ENCODE results near the gene ADARB1. TPM values are rescaled to one million over a fixed set of nuclear protein-coding genes. Genes with fewer than 3 reads are reported as not detected.
A peak's percentile ranks its signal among the peaks of the same experiment; 100 is the strongest.

Gene ADARB1
- total RNA-seq, 1 donor from 2014 or later = 5.1 TPM

- no peak overlapping the region for H3K4me3 Mint-ChIP-seq
- Histone ChIP-seq H3K27ac (peak overlapping the region; percentile 41), H2AFZ (replicated peaks) (no peak overlapping the region), H3K9me3 (ENCODE audit: low read depth) (no peaks in the 10 kb centered on the region), H3K36me3 (no peaks in the 10 kb centered on the region), H3K4me3 (no peak overlapping the region), H4K20me1 (ENCODE audit: low read depth) (no peaks in the 10 kb centered on the region), H3K4me2 (no peak overlapping the region), H3K79me2 (ENCODE audit: low read depth) (no peaks in the 10 kb centered on the region), H3F3A (ENCODE audit: low read depth) (peaks cover 4% of the 10 kb centered on the region), H3K4me1 (peaks cover 17% of the 10 kb centered on the region), H3K9ac (no peak overlapping the region), H3K27me3 (no peaks in the 10 kb centered on the region)
- TF ChIP-seq CTCF (IDR thresholded peaks at IDR 0.05) (no peak), EZH2 (IDR thresholded peaks at IDR 0.05) (no peak), EZH2phosphoT487 (IDR thresholded peaks at IDR 0.05) (no peak)
- peak; percentile 18 for DNase-seq (ENCODE audit: low spot score)
- H3K36me3 Mint-ChIP-seq = no peaks in the 10 kb centered on the region
- H3K9me3 Mint-ChIP-seq = no peaks in the 10 kb centered on the region
- peaks cover 31% of the 10 kb centered on the region for H3K4me1 Mint-ChIP-seq
- H3K27ac Mint-ChIP-seq = peak overlapping the region; percentile 72
- peaks cover 2% of the 10 kb centered on the region for H3K27me3 Mint-ChIP-seq (ENCODE audit: insufficient read depth, low read depth)
These were observed 182.7 kb downstream of the ADARB1 start for GRCh38 chr21:45256912-45257672.

- no peaks in the 10 kb centered on the region for H4K20me1 ChIP-seq (ENCODE audit: low read depth)
- no peaks in the 10 kb centered on the region for H3K36me3 ChIP-seq
- peaks cover 2% of the 10 kb centered on the region for H3K27me3 Mint-ChIP-seq (ENCODE audit: insufficient read depth, low read depth)
- H3F3A ChIP-seq (ENCODE audit: low read depth) = peaks cover 10% of the 10 kb centered on the region
- no peak overlapping the region for H3K27ac ChIP-seq
- no peak overlapping the region for H2AFZ ChIP-seq (replicated peaks)
- H3K9ac ChIP-seq = no peak overlapping the region
- H3K4me3 Mint-ChIP-seq = no peak overlapping the region
- no peaks in the 10 kb centered on the region for H3K9me3 Mint-ChIP-seq
- H3K9me3 ChIP-seq (ENCODE audit: low read depth) = no peaks in the 10 kb centered on the region
- H3K4me1 Mint-ChIP-seq = peaks cover 31% of the 10 kb centered on the region
- no peaks in the 10 kb centered on the region for H3K79me2 ChIP-seq (ENCODE audit: low read depth)
- no peak overlapping the region for H3K4me3 ChIP-seq
- peak overlapping the region; percentile 81 for H3K27ac Mint-ChIP-seq
- H3K4me2 ChIP-seq = no peak overlapping the region
- H3K4me1 ChIP-seq = peaks cover 17% of the 10 kb centered on the region
- no peaks in the 10 kb centered on the region for H3K36me3 Mint-ChIP-seq
- DNase-seq (ENCODE audit: low spot score) = peak; percentile 33
- TF ChIP-seq CTCF (IDR thresholded peaks at IDR 0.05) = no peak
- TF ChIP-seq EZH2phosphoT487 (IDR thresholded peaks at IDR 0.05) = no peak
- TF ChIP-seq EZH2 (IDR thresholded peaks at IDR 0.05) = no peak
- no peaks in the 10 kb centered on the region for H3K27me3 ChIP-seq
These were observed 183.4 kb downstream of the ADARB1 start for GRCh38 chr21:45257673-45258341.

GRCh38 chr21:45258466-45258865 lies 184.1 kb downstream of the ADARB1 start:
- H3K79me2 ChIP-seq (ENCODE audit: low read depth) = no peaks in the 10 kb centered on the region
- no peak overlapping the region for H3K4me3 ChIP-seq
- no peak overlapping the region for H3K4me2 ChIP-seq
- peaks cover 10% of the 10 kb centered on the region for H3F3A ChIP-seq (ENCODE audit: low read depth)
- H3K27me3 ChIP-seq = no peaks in the 10 kb centered on the region
- H4K20me1 ChIP-seq (ENCODE audit: low read depth) = no peaks in the 10 kb centered on the region
- Mint-ChIP-seq H3K27ac (peak overlapping the region; percentile 60), H3K36me3 (peaks cover 5% of the 10 kb centered on the region), H3K27me3 (ENCODE audit: insufficient read depth, low read depth) (peaks cover 2% of the 10 kb centered on the region), H3K4me1 (peaks cover 28% of the 10 kb centered on the region), H3K9me3 (no peaks in the 10 kb centered on the region), H3K4me3 (no peak overlapping the region)
- H3K9ac ChIP-seq = no peak overlapping the region
- TF ChIP-seq EZH2 (IDR thresholded peaks at IDR 0.05) = no peak
- no peak for TF ChIP-seq EZH2phosphoT487 (IDR thresholded peaks at IDR 0.05)
- TF ChIP-seq CTCF (IDR thresholded peaks at IDR 0.05) = no peak
- no peak overlapping the region for H3K27ac ChIP-seq
- H3K4me1 ChIP-seq = peaks cover 17% of the 10 kb centered on the region
- H2AFZ ChIP-seq (replicated peaks) = no peak overlapping the region
- H3K9me3 ChIP-seq (ENCODE audit: low read depth) = no peaks in the 10 kb centered on the region
- DNase-seq (ENCODE audit: low spot score) = no peak
- no peaks in the 10 kb centered on the region for H3K36me3 ChIP-seq
